Measurements from ENCODE around the gene OLA1. TPM values are rescaled to one million over a fixed set of nuclear protein-coding genes. Genes with fewer than 3 reads are reported as not detected.

Gene OLA1
- total RNA-seq, 1 experiment from 2014 or later: 124 TPM

DNA sequence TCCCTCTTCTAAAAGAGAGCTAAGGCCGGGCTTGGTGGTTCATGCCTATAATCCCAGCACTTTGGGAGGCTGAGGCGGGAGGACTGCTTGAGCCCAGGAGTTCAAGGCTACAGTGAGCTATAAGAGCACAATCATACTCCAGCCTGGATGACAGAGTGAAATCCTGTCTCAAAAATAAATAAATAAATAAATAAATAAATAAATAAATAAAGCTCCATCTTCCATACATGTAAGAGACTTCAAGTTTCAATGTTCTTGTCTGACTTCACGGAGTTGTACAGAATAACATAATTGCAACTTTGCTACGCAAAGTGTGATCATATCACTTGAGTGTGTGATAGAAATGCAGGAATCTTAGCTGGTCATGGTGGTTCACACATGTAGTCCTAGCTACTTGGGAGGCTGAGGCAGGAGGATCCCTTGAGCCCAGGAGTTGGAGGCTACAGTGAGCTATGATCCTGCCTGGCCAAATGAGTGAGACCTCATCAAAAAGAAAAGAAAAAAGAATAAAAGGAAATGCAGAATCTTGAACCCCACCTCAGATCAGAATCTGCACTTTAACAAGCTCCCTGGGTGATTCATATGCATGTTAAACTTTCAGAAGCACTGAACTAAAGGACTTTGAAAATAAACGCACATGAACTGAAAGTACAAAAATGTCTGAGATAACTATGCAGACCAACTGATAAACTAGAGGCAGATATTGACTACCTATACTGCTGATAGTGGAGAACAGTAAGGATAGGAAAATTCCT lies 159.4 kb downstream of the OLA1 start:
- BruUV-seq (replicated peaks): no TSS peak
- no peak overlapping the region for H3K27ac Mint-ChIP-seq (ENCODE audit: unreplicated experiment)

DNA sequence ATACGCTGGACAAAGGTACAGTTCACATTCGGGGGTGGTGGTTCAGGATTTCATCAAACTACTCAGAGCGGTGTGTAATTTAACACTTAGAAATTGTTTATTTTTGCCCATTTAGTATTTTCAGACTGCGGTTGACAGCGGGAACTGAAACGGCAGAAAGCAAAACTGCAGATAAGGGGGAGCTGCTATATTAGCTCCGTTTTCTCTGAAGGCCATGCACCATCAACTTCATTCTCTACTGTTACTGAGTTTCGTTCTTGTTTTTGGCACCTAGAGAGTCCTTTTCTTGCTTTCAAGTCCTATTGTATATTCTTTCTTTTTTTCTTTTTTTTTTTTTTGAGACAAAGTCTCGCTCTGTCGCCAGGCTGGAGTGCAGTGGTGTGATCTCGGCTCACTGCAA lies 161.6 kb downstream of the OLA1 start:
- Mint-ChIP-seq H3K4me3 (ENCODE audit: low read depth, unreplicated experiment) (no peak overlapping the region), H3K9me3 (ENCODE audit: low read depth, unreplicated experiment) (no peaks in the 10 kb centered on the region), H3K27ac (ENCODE audit: unreplicated experiment) (no peak overlapping the region), H3K36me3 (ENCODE audit: insufficient read depth, unreplicated experiment) (peaks cover 5% of the 10 kb centered on the region), H3K4me1 (ENCODE audit: low read depth, unreplicated experiment) (no peaks in the 10 kb centered on the region), H3K27me3 (ENCODE audit: unreplicated experiment) (no peaks in the 10 kb centered on the region)
- TF ChIP-seq, protein P1, sequence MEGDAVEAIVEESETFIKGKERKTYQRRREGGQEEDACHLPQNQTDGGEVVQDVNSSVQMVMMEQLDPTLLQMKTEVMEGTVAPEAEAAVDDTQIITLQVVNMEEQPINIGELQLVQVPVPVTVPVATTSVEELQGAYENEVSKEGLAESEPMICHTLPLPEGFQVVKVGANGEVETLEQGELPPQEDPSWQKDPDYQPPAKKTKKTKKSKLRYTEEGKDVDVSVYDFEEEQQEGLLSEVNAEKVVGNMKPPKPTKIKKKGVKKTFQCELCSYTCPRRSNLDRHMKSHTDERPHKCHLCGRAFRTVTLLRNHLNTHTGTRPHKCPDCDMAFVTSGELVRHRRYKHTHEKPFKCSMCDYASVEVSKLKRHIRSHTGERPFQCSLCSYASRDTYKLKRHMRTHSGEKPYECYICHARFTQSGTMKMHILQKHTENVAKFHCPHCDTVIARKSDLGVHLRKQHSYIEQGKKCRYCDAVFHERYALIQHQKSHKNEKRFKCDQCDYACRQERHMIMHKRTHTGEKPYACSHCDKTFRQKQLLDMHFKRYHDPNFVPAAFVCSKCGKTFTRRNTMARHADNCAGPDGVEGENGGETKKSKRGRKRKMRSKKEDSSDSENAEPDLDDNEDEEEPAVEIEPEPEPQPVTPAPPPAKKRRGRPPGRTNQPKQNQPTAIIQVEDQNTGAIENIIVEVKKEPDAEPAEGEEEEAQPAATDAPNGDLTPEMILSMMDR (IDR thresholded peaks at IDR 0.05; ENCODE audit: unreplicated experiment): no peak
- no TSS peak for BruUV-seq (replicated peaks)
- CTCF ChIA-PET: no interaction called here
- intact Hi-C loops (cut with micrococcal nuclease; ENCODE audit: unreplicated experiment): no loop called here
- no peak for DNase-seq

More for the DNA sequence above, 159.4 kb downstream of the OLA1 start:
- Mint-ChIP-seq H3K27me3 (ENCODE audit: unreplicated experiment) (no peaks in the 10 kb centered on the region), H3K36me3 (ENCODE audit: insufficient read depth, unreplicated experiment) (peaks cover 10% of the 10 kb centered on the region), H3K4me1 (ENCODE audit: low read depth, unreplicated experiment) (no peaks in the 10 kb centered on the region), H3K9me3 (ENCODE audit: low read depth, unreplicated experiment) (no peaks in the 10 kb centered on the region), H3K4me3 (ENCODE audit: low read depth, unreplicated experiment) (no peak overlapping the region)
- no peak for DNase-seq
- intact Hi-C loops (cut with micrococcal nuclease; ENCODE audit: unreplicated experiment): no loop called here
- TF ChIP-seq, protein P1 (IDR thresholded peaks at IDR 0.05; ENCODE audit: unreplicated experiment): no peak
- CTCF ChIA-PET: interaction anchor here (0.7 kb wide), 1 partner anchor 52 kb away, joined by 3 read pairs; no protein-coding TSS in a partner anchor

DNA sequence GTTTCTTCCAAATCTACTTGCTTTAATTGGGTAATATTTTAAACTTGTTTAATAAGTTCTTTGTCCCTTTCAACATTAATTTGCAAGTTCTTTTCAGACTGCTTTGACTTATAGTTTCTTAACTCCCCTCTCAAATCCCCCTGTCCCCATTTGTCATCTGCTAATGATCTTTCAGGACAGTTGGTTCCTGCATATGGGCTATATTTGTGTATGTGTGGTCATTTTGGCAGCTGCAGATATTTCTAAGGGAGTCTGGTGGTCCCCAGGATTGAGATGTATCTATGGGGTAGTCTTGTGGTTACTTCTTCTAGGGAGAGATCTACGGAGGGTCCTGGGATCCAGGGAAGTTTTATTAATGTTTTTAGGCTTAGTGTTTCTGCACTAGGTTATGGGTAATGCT lies 162.6 kb downstream of the OLA1 start:
- intact Hi-C loops (cut with micrococcal nuclease; ENCODE audit: unreplicated experiment): no loop called here
- no peak for DNase-seq
- H3K27ac Mint-ChIP-seq (ENCODE audit: unreplicated experiment): no peak overlapping the region
- no peaks in the 10 kb centered on the region for H3K4me1 Mint-ChIP-seq (ENCODE audit: low read depth, unreplicated experiment)
- no peak overlapping the region for H3K4me3 Mint-ChIP-seq (ENCODE audit: low read depth, unreplicated experiment)
- TF ChIP-seq, protein P1 (IDR thresholded peaks at IDR 0.05; ENCODE audit: unreplicated experiment): no peak
- H3K9me3 Mint-ChIP-seq (ENCODE audit: low read depth, unreplicated experiment): no peaks in the 10 kb centered on the region
- H3K27me3 Mint-ChIP-seq (ENCODE audit: unreplicated experiment): no peaks in the 10 kb centered on the region
- peaks cover under 1% of the 10 kb centered on the region for H3K36me3 Mint-ChIP-seq (ENCODE audit: insufficient read depth, unreplicated experiment)
- CTCF ChIA-PET: no interaction called here
- BruUV-seq (replicated peaks): no TSS peak

DNA sequence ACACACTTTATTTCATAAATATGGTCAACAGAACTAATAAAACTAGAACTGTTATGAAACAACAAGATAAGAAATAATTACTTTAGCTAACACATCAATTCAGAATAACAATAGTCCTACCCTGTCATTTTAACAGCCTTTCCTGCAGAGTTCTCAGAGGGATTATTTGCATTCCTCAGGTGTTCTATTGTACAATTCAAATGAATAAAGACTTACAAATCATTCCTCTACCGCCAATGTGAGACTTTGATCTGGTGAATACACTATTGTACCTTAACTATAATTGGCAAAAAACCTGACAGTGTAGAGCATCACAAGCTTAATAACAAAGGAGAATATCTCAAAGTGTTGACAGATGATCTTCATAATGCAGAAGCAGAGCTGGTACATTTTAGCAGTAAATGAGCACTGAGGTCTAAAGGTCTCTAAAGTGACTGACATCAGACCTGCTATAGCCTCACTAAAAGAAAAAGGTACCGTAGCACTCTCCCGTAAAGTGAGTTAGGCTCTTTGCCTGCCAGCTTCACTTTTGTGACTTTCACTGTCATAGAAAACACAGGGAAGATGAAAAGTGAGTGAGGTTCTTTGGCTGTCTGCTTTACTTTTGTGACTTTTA lies 164.4 kb downstream of the OLA1 start:
- no peak overlapping the region for H3K4me3 Mint-ChIP-seq (ENCODE audit: low read depth, unreplicated experiment)
- H3K27me3 Mint-ChIP-seq (ENCODE audit: unreplicated experiment): no peaks in the 10 kb centered on the region
- no peak for DNase-seq
- intact Hi-C loops (cut with micrococcal nuclease; ENCODE audit: unreplicated experiment): no loop called here
- H3K4me1 Mint-ChIP-seq (ENCODE audit: low read depth, unreplicated experiment): no peaks in the 10 kb centered on the region
- CTCF ChIA-PET: no interaction called here
- H3K36me3 Mint-ChIP-seq (ENCODE audit: insufficient read depth, unreplicated experiment): no peaks in the 10 kb centered on the region
- no peaks in the 10 kb centered on the region for H3K9me3 Mint-ChIP-seq (ENCODE audit: low read depth, unreplicated experiment)
- no TSS peak for BruUV-seq (replicated peaks)
- H3K27ac Mint-ChIP-seq (ENCODE audit: unreplicated experiment): no peak overlapping the region
- TF ChIP-seq, protein P1 (IDR thresholded peaks at IDR 0.05; ENCODE audit: unreplicated experiment): no peak

All from Calu3 (cell line).